Activated CD4-positive, alpha-beta T cell treated with anti-CD3 and anti-CD28 coated beads, Interleukin-2, amount 10 ng/mL, durations not matched to agents 7 days and 5 days (primary cell): ENCODE data around the gene EPB41L4B. TPM values are rescaled to one million over a fixed set of nuclear protein-coding genes. Genes with fewer than 3 reads are reported as not detected.
A peak's percentile ranks its signal among the peaks of the same experiment; 100 is the strongest.
"Not testable (repeated sequence)": the region's sequence is repeated elsewhere in the genome, so short reads cannot be mapped to it uniquely, and the experiment has no call there.

Experiments used
- CTCF ChIA-PET: fragments of 350-600 bp; sonication (Branson Sonifier 250); formaldehyde crosslinking; loops from one replicate; lab custom pipeline; 2021; ENCODE audit warnings: antibody characterized with exemption; lab: Charles Lee
- POLR2A ChIA-PET: fragments of 350-600 bp; sonication (Branson Sonifier 250); formaldehyde crosslinking; loops from one replicate; lab custom pipeline; 2021; ENCODE audit warnings: antibody characterized with exemption; lab: Charles Lee
- DNase-seq: peaks from one replicate; pipeline ENCODE4 v3.0.0-alpha.2; 2020
- H3K27ac Mint-ChIP-seq: one replicate; pipeline ENCODE4 v1.8.0; 2021; ENCODE audit warnings: mild to moderate bottlenecking, moderate library complexity, mixed read lengths
- H3K27me3 Mint-ChIP-seq: one replicate; pipeline ENCODE4 v1.8.0; 2021; ENCODE audit warnings: mixed read lengths
- H3K36me3 Mint-ChIP-seq: one replicate; pipeline ENCODE4 v1.8.0; 2021; ENCODE audit warnings: low read depth, mixed read lengths
- H3K4me1 Mint-ChIP-seq: one replicate; pipeline ENCODE4 v1.8.0; 2021; ENCODE audit warnings: mixed read lengths
- H3K4me3 Mint-ChIP-seq: one replicate; pipeline ENCODE4 v1.8.0; 2021; ENCODE audit warnings: mild to moderate bottlenecking, moderate library complexity, mixed read lengths
- H3K9me3 Mint-ChIP-seq: one replicate; pipeline ENCODE4 v1.8.0; 2021; ENCODE audit warnings: mixed read lengths
- total RNA-seq, 2 experiments: library from RNA; stranded (reverse); gene quantifications; one replicate each; pipeline ENCODE4 v1.2.3, GENCODE V29; 2021

EPB41L4B gene
- total RNA-seq, 2 experiments from 2014 or later = not detected

DNA sequence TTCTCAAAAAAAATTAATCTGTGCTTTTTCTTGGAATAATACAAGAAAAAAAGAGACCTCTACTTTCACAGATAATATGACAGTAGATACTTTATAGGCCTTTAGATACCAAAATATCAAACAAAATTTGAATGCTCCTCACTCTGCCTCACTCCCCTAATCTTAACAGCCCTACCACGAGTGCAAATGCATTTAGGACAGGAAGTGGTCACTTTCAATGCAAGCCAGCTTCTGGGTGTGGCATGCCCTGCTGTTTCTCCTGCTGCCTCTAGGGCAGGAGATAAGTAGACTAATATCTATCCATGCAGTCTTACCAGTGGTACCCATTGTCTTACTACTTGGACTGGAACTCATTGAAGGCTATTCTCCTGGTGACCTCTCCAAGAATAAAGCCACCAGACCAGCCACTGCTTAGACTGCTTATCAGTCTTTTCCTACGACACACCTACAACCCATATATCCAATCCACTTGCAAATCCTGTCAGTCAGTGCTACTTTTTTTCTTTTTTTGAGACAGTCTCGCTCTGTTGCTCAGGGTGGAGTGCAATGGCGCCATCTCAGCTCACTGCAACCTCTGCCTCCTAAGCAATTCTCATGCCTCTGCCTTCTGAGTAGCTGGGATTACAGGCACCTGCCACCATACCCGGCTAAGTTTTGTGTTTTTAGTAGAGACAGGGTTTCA, 176.8 kb downstream of the EPB41L4B start:
- peaks cover 11% of the 10 kb centered on the region for H3K27me3 Mint-ChIP-seq
- H3K36me3 Mint-ChIP-seq = no peaks in the 10 kb centered on the region
- ChIA-PET CTCF (interaction anchor here (0.9 kb wide), 1 partner anchor 24 kb away, joined by 3 read pairs; the partner anchor contains the start of gene TMEM245), POLR2A (no interaction called here)
- peak; percentile 36 for DNase-seq
- H3K27ac Mint-ChIP-seq = peak overlapping the region; percentile 47
- H3K4me1 Mint-ChIP-seq = peaks cover 11% of the 10 kb centered on the region
- H3K4me3 Mint-ChIP-seq = no peak overlapping the region
- no peaks in the 10 kb centered on the region for H3K9me3 Mint-ChIP-seq

DNA sequence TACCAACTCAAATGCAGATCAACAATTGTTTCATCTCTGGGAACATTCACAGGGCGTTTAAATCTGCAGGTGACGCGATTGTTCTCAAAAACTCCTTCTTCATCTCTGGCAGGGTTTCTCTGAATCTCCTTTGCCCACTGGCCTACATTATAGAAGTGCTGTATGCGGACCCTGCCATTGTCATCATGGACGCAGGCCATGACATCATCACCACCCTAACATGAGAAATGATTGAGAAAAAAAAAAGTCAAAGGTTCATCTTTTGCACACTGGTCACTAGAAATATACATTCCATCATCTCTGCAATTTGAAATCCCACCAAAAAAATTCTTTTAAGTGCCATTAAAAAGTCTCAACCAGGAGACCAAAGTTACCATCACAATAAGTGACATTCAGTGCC, 179.5 kb downstream of the EPB41L4B start:
- Mint-ChIP-seq H3K9me3 (no peaks in the 10 kb centered on the region), H3K27me3 (peaks cover 7% of the 10 kb centered on the region), H3K27ac (no peak overlapping the region), H3K4me1 (peaks cover 11% of the 10 kb centered on the region), H3K36me3 (no peaks in the 10 kb centered on the region), H3K4me3 (no peak overlapping the region)
- POLR2A ChIA-PET = no interaction called here
- DNase-seq = no peak
- CTCF ChIA-PET = no interaction called here

DNA sequence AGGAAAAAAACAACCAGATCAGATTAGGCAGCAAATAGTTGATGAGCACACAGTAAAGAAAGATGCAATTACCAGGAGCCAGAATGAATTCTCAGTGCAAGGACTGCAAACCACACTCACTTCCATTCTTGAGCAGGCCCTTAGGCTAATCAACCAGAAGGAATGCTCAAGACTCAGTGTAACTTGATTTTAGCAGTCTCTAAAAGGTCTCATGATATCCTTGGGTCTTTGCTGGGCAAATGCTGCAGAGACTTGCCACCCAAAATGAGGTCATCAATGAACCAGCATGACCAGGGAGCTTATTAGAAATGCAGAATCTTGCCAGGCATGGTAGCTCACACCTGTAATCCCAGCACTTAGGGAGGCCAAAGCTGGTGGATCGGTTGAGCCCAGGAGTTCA, 181.0 kb downstream of the EPB41L4B start:
- no peak for DNase-seq
- CTCF ChIA-PET = no interaction called here
- peaks cover 10% of the 10 kb centered on the region for H3K4me1 Mint-ChIP-seq
- H3K27me3 Mint-ChIP-seq = peaks cover 5% of the 10 kb centered on the region
- H3K27ac Mint-ChIP-seq = no peak overlapping the region
- no peak overlapping the region for H3K4me3 Mint-ChIP-seq
- POLR2A ChIA-PET = no interaction called here
- no peaks in the 10 kb centered on the region for H3K36me3 Mint-ChIP-seq
- no peaks in the 10 kb centered on the region for H3K9me3 Mint-ChIP-seq

DNA sequence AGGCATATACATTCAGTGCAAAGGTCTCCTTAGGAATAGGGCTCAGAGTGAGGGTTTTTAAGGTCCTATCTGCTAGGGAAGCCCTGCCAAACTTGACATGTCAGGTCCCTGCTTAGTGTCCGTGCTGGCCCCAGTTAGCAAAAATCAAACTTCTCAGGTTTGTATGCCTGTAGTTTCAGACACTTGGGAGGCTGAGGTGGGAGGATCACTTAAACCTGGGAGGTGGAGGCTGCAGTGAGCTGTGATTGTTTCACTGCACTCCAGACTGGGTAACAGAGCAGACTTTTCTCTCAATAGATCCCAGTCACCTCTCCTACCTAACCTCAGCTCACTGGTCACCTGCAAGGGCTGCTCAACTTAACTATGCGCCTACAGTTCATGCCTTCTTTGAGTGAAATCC, 182.4 kb downstream of the EPB41L4B start:
- H3K4me3 Mint-ChIP-seq = no peak overlapping the region
- H3K27me3 Mint-ChIP-seq = peaks cover 7% of the 10 kb centered on the region
- POLR2A ChIA-PET = interaction anchor here (0.6 kb wide), 1 partner anchor 21 kb away, joined by 3 read pairs; no protein-coding TSS in a partner anchor
- H3K36me3 Mint-ChIP-seq = no peaks in the 10 kb centered on the region
- CTCF ChIA-PET = no interaction called here
- H3K4me1 Mint-ChIP-seq = peaks cover 2% of the 10 kb centered on the region
- no peaks in the 10 kb centered on the region for H3K9me3 Mint-ChIP-seq
- H3K27ac Mint-ChIP-seq = no peak overlapping the region
- no peak for DNase-seq

DNA sequence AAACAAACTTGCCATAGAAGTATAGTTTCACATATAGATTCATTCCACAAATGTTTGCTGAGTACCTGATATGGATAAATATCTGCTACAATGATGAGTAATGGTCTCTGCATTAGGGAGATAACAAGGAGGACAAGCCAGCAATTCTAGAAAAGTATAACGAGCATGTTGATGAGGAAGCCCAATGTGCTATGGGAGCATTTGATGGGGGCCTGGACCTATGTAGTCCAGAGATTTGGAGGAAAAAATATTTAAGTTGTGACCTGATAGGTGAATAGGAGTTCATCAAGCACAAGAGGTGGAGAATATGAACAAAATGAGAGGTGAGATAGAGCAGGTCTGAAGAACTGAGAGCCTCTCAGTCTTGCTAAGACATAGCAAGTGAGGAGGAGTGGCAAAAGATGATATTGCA, 186.7 kb downstream of the EPB41L4B start:
- no peak overlapping the region for H3K4me3 Mint-ChIP-seq
- CTCF ChIA-PET = no interaction called here

DNA sequence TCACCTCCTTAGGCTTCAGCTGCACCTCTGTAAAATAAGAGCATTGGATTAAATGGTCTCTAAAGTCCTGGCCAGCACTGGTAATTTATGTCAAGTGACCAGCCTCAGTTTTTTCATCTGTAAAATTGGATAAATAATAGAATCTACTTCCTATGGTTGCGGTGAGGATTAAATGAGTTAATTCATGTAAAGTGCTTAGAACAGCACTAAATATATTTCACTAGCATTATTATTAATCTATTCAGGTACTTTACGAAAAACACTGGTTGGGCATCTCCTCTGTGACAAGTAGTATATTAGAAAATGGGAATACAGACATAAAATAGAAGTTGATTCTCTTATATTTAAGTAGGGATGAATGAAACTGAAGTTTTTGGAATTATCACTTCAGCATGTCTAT, 187.3 kb downstream of the EPB41L4B start:
- DNase-seq = no peak
- H3K36me3 Mint-ChIP-seq = no peaks in the 10 kb centered on the region
- H3K4me1 Mint-ChIP-seq = peaks cover 10% of the 10 kb centered on the region
- H3K27ac Mint-ChIP-seq = no peak overlapping the region
- ChIA-PET POLR2A (no interaction called here), CTCF (no interaction called here)
- H3K4me3 Mint-ChIP-seq = no peak overlapping the region
- no peaks in the 10 kb centered on the region for H3K9me3 Mint-ChIP-seq
- H3K27me3 Mint-ChIP-seq = peaks cover 7% of the 10 kb centered on the region

More for the DNA sequence above, 186.7 kb downstream of the EPB41L4B start:
- Mint-ChIP-seq H3K9me3 (no peaks in the 10 kb centered on the region), H3K27ac (no peak overlapping the region), H3K27me3 (peaks cover 7% of the 10 kb centered on the region), H3K4me1 (peaks cover 10% of the 10 kb centered on the region), H3K36me3 (no peaks in the 10 kb centered on the region)
- no peak for DNase-seq
- POLR2A ChIA-PET = no interaction called here

DNA sequence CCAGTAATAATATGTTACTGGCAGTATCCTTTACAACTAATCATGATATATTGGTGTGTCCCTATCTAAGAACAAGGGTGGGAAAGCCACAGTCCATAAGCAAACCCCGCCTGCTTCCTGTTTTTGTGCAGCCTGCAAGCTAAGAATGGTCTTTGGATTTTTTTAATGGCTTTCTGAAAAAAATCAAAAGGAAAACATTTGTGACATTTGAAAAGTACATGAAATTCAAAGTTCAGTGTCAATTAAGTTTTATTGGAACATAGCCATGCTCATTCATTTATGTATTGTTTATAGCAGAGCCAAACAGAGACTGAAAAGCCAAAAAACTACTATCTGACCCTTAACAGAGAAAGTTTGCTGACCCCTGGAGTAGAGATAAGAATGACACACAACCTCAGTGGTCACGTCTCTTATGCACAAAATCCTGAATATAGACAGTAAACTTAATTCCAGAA, 188.3 kb downstream of the EPB41L4B start:
- POLR2A ChIA-PET = no interaction called here
- H3K9me3 Mint-ChIP-seq = no peaks in the 10 kb centered on the region
- no peak overlapping the region for H3K4me3 Mint-ChIP-seq
- H3K27ac Mint-ChIP-seq = no peak overlapping the region
- H3K4me1 Mint-ChIP-seq = peaks cover 10% of the 10 kb centered on the region
- DNase-seq = no peak
- H3K36me3 Mint-ChIP-seq = no peaks in the 10 kb centered on the region
- CTCF ChIA-PET = no interaction called here
- H3K27me3 Mint-ChIP-seq = peaks cover 3% of the 10 kb centered on the region

DNA sequence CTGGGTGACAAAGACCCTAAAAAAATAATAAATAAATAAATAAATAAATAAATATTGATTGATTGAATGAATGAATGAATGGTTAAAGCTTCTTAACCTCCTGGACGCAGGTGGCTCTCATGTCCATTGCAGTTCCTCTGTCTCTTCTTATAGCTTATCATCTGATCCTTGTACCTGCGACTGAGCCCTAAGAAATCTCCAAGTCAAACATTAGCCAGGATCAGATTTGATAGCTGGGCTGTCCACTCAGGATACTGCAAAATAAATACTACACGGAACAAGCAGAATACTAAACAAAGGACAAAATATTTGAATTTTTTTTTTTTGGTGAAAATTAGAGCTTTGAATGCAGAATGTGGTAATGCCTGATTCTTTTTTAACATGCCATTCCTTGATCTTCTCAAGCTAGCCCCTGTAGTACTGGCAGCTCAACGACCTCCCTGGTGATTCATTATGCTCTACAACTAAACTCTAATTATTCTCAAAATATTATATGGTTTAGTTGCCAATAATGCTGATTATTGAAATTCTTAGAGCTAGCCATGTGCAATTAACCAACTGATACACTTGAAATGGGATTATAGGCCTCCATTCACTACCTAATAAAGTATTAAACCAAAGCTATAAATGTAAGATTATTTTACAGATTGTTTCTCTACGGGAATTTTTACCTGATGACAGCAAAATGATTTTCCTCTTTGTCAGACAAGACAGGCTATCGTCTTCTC, 191.2 kb downstream of the EPB41L4B start:
- ChIA-PET CTCF (interaction anchor here (0.8 kb wide), 1 partner anchor 55 kb away, joined by 3 read pairs; no protein-coding TSS in a partner anchor), POLR2A (no interaction called here)
- no peak overlapping the region for H3K27ac Mint-ChIP-seq
- H3K9me3 Mint-ChIP-seq = no peaks in the 10 kb centered on the region
- H3K4me3 Mint-ChIP-seq = no peak overlapping the region
- peaks cover 3% of the 10 kb centered on the region for H3K27me3 Mint-ChIP-seq
- H3K36me3 Mint-ChIP-seq = no peaks in the 10 kb centered on the region
- no peak for DNase-seq
- peaks cover 10% of the 10 kb centered on the region for H3K4me1 Mint-ChIP-seq

DNA sequence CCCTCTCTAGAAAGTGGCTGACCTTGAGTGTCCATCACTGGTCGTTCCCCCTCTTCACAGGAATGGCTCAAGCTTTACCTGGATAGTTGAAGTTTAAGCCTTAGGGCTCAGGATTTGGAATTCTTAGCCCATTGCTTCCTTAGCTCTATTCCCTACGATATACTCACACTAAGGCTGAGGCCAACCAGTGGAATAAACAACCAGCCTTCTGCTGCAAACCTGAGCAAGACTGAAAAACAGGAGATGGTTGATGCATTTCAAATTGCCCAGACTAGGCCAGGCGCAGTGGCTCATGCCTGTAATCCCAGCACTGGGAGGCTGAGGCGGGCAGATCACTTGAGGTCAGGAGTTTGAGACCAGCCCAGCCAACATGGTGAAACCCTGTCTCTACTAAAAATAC, 194.2 kb downstream of the EPB41L4B start:
- POLR2A ChIA-PET, CTCF ChIA-PET, DNase-seq, H3K27me3 Mint-ChIP-seq, H3K36me3 Mint-ChIP-seq, H3K9me3 Mint-ChIP-seq, H3K4me3 Mint-ChIP-seq, H3K27ac Mint-ChIP-seq: not testable (repeated sequence)
- H3K4me1 Mint-ChIP-seq = peaks cover 11% of the 10 kb centered on the region

DNA sequence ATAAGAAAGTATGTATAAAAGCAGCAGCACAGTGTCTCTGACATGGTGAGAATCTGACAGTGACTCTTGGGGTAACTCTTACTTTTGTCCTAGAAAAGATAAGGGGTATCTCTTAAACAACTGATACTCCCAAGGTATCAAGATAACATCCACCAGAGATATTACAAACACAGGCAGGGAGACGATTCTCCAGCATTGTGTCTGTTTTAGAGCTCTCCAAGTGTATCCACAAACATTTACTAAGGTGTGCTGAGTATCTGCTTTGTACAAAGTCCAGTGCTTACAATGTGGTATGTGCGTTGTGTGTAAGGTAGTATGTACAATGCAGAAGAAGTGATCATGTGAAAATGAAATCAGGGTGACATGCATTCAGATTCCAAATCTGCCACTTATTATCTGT, 196.7 kb downstream of the EPB41L4B start:
- DNase-seq = no peak
- no peak overlapping the region for H3K4me3 Mint-ChIP-seq
- no peak overlapping the region for H3K27ac Mint-ChIP-seq
- no peaks in the 10 kb centered on the region for H3K36me3 Mint-ChIP-seq
- H3K27me3 Mint-ChIP-seq = no peaks in the 10 kb centered on the region
- H3K9me3 Mint-ChIP-seq = no peaks in the 10 kb centered on the region
- H3K4me1 Mint-ChIP-seq = peaks cover 22% of the 10 kb centered on the region
- ChIA-PET POLR2A (no interaction called here), CTCF (interaction anchor here (1.7 kb wide), 1 partner anchor 42 kb away, joined by 4 read pairs; no protein-coding TSS in a partner anchor)

DNA sequence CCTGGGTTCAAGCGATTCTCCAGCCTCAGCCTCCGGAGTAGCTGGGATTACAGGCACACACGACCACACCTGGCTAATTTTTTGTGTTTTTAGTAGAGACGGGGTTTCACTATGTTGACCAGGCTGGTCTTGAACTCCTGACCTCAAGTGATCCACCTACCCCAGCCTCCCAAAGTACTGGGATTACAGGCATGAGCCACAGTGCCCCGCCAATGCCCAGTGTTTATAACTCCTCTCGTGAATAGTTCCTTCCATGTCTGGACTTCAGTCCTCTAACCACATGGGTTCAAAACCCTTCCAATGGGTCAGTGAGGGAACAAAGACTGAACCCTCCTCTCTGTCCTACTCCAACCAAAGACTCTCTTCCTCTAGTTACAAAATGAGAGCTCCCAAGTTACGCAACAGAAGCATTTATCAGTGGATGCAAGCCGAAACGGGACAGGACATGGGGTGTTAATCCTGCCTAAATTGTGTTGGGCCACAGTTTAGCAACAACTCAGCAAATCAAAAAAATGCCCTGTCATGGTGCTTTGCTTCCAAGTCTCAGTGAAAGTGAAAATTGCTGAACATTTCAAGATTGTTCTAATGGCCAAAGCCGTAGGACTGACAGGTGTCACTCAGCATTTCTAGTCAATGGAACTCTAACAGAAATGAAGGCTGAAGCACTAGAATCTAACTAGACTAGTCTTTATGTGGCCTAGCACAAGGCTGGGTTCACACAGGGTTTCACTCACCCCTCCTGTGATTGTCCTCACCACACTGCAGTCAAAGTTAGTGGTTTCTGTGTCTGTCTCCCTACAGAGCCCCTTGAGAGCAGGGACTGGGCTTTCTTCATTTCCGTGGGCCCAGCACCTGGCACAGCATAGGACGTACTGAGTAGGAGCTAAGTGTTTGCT, 197.9 kb downstream of the EPB41L4B start:
- DNase-seq = no peak
- Mint-ChIP-seq H3K36me3 (peaks cover 8% of the 10 kb centered on the region), H3K27me3 (no peaks in the 10 kb centered on the region), H3K4me1 (peaks cover 27% of the 10 kb centered on the region), H3K27ac (no peak overlapping the region), H3K4me3 (no peak overlapping the region), H3K9me3 (no peaks in the 10 kb centered on the region)
- ChIA-PET CTCF (interaction anchor here (1.0 to 1.7 kb wide), 2 partner anchors 20 to 41 kb away, joined by 3 to 4 read pairs; no protein-coding TSS in a partner anchor), POLR2A (no interaction called here)
